Measurements from ENCODE around the gene MYO5C.
A peak's percentile ranks its signal among the peaks of the same experiment; 100 is the strongest.
"Not testable (repeated sequence)": the region's sequence is repeated elsewhere in the genome, so short reads cannot be mapped to it uniquely, and the experiment has no call there.

Gene MYO5C

DNA sequence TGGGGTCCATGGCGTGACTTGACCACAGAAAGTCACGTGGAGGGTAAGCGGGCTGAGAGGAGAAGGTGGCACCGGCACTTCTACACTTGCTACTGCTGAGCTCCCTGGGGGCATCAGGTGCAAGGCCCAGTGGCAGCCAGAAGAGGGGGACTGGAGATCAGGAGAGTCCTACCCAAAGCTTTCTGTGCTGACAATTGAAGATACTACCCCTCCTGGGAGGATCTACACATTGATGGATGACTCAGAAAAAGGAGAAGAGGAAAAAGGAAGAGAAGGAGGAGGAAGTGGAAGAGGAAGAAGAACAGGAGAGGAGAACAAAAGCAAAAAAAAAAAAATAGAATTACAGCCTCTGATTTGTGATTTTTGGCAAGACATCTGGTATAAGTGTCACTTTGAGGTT lies 41.2 kb downstream of the MYO5C start:
- peaks cover 33% of the 10 kb centered on the region for H3K4me1 Mint-ChIP-seq (ENCODE audit: low read depth)
- no peak for DNase-seq (ENCODE audit: low spot score)
- H3K27me3 Mint-ChIP-seq (ENCODE audit: low read depth), result no peaks in the 10 kb centered on the region
- no peaks in the 10 kb centered on the region for H3K9me3 Mint-ChIP-seq
- no peak overlapping the region for H3K4me3 Mint-ChIP-seq
- H3K27ac Mint-ChIP-seq, result no peak overlapping the region
- no peaks in the 10 kb centered on the region for H3K36me3 Mint-ChIP-seq (ENCODE audit: low read depth)

DNA sequence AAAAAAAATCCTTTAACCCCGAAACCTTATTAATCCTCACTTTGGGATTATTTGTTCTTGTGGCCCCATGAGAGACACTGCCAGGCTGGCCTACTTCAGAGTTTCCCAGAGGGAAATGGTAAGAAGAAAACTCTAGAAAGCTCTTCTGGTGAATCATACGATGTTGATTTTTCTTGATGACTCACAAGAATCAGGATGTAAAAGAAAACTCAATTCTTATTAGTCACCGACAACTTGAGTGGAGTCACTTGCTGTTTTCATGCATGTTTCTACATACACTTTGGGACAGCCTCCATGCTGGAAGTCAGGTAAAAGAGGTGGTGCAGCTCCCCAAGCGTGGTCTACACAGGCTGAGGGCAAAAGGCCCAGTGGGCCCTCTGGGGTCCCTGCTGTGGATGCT lies 42.8 kb downstream of the MYO5C start:
- no peak for DNase-seq (ENCODE audit: low spot score)
- no peaks in the 10 kb centered on the region for H3K9me3 Mint-ChIP-seq
- no peak overlapping the region for H3K27ac Mint-ChIP-seq

DNA sequence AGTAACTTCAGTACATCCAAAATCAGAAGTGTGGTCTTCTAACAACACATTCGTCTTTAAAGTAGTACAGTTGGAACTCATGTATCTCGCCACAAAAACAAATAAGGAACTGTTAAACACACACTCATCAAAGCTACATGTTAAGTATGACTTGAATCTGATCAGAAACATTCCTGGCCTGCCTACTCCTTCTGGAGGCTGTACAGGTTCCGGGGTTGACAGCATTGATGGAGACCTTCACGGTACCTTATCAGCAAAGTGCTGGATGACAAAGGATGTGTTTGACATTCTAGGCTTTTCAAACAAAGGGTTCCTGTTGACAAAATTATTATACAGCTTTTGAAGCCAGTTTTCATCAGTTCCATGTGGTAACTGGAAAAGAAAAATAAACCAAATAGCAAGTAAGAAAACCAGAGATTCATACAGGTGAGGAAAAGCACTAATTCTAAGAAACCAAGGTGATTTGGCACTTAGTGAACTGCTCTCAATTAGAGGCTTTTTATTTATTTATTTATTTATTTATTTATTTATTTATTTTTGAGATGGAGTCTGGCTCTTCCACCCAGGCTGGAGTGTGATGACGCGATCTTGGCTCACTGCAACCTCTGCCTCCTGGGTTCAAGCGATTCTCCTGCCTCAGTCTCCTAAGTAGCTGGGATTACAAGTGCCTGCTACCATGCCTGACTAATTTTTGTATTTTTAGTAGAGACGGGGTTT lies 44.3 kb downstream of the MYO5C start:
- peaks cover 17% of the 10 kb centered on the region for H3K4me1 Mint-ChIP-seq (ENCODE audit: low read depth)
- no peaks in the 10 kb centered on the region for H3K9me3 Mint-ChIP-seq
- H3K27me3 Mint-ChIP-seq (ENCODE audit: low read depth), result peaks cover 9% of the 10 kb centered on the region
- DNase-seq (ENCODE audit: low spot score), result no peak
- H3K36me3 Mint-ChIP-seq (ENCODE audit: low read depth), result no peaks in the 10 kb centered on the region
- H3K27ac Mint-ChIP-seq, result no peak overlapping the region
- H3K4me3 Mint-ChIP-seq, result no peak overlapping the region

More for the DNA sequence above, 42.8 kb downstream of the MYO5C start:
- Mint-ChIP-seq H3K4me1 (ENCODE audit: low read depth) (peaks cover 29% of the 10 kb centered on the region), H3K36me3 (ENCODE audit: low read depth) (no peaks in the 10 kb centered on the region), H3K4me3 (no peak overlapping the region), H3K27me3 (ENCODE audit: low read depth) (peaks cover 3% of the 10 kb centered on the region)

DNA sequence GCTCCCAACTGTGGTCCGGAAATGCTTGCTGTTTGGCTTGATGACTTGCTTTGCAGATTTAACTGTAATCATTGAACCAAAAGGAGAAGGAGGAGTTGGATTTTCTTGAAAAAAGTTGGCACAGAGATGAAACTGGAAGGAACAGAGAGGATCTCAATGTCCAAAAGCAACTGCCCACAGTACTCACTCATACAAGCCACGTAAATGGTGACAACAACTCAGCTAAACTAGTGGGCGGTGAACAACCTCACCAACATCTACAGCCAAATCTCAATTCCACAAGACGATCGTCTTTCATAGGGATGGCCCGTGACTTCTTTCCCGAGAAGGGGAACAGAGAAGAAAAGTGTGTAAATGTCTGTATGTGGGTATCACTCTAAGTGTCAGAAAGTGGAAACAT lies 48.1 kb downstream of the MYO5C start:
- peaks cover 9% of the 10 kb centered on the region for H3K27me3 Mint-ChIP-seq (ENCODE audit: low read depth)
- no peaks in the 10 kb centered on the region for H3K36me3 Mint-ChIP-seq (ENCODE audit: low read depth)
- H3K4me3 Mint-ChIP-seq, result no peak overlapping the region
- H3K4me1 Mint-ChIP-seq (ENCODE audit: low read depth), result peaks cover 2% of the 10 kb centered on the region
- no peak overlapping the region for H3K27ac Mint-ChIP-seq
- no peak for DNase-seq (ENCODE audit: low spot score)
- H3K9me3 Mint-ChIP-seq, result no peaks in the 10 kb centered on the region

DNA sequence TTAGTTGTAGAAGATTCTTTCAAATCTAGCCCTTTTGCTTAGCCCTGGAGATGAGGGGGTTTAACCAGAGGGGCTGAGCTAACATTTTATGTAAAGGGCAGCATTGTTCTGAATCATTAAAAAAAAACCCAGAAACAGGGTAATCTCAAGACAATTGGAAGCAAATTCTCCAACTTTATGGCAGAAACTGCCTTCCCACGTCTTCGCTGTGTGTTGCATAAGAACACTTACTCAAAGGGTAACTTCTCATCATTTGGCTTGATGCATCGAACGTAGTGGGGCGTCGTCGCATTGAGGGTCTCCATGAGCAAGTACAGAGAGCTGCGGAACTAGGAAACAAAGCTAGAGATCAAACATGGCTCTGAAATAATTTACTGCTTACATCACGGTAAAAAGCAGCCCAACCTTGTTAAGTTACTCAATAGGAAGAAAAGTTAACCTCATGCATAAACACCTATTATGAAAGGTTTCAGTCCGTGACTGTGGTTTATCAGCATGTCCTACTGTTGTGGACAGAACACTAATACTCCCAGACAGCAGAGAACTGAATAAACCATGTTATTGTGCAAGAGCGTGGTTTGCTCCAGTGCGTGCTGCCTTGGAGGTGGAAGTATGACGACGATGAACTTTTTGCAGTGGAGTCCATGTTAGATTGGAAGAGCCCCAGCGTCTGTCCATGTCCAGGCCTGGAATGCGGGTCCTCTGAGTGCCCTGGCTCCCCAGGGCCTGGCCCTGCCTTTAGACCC lies 48.7 kb downstream of the MYO5C start:
- peaks cover 9% of the 10 kb centered on the region for H3K27me3 Mint-ChIP-seq (ENCODE audit: low read depth)
- no peaks in the 10 kb centered on the region for H3K9me3 Mint-ChIP-seq
- no peak for DNase-seq (ENCODE audit: low spot score)
- H3K4me3 Mint-ChIP-seq, result no peak overlapping the region
- H3K27ac Mint-ChIP-seq, result no peak overlapping the region
- H3K4me1 Mint-ChIP-seq (ENCODE audit: low read depth), result peaks cover 4% of the 10 kb centered on the region
- H3K36me3 Mint-ChIP-seq (ENCODE audit: low read depth), result no peaks in the 10 kb centered on the region

DNA sequence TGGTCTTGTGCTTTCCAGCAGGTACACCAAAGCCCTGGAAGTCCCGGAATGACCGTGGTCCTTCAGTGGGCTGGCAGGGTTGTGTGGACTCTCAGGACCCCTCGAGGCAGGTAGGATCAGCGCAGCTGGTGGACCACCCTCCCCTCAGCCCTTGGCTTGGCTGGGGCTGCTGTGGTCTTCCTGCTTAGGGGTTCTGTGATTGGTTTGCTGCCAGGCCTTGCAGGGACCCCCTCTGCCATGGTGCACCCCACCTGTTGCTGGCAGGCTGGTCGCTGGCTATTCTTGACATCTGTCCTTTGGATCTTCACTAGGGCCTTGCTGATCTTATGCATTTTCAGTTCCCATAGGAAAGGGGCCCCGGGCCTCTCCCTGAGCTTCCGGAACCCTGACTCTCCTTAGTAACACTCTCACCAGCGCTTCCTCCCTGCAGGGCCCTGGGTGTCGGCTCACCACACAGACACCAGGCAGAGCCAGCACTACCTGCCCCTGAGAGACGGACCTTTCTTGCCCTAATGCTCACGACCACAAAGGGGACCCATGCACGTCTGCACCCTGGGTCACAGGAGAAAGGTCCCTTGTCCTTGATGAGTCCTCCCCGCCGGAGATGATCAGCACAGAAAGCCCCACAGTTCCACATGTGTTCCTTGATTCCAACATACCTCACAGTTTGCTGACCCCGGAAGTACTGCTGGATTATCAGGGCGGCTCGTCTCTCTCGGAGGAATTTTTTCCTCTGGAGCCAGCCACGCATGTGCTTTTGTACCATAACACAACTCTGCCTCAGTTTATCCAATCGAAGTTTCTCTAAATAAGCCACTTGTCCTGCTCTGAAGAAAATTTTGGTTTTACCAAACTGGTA lies 51.7 kb downstream of the MYO5C start:
- Mint-ChIP-seq H3K9me3 (no peaks in the 10 kb centered on the region), H3K27me3 (ENCODE audit: low read depth) (peaks cover 9% of the 10 kb centered on the region), H3K4me3 (no peak overlapping the region), H3K4me1 (ENCODE audit: low read depth) (peaks cover 12% of the 10 kb centered on the region), H3K36me3 (ENCODE audit: low read depth) (peaks cover 2% of the 10 kb centered on the region), H3K27ac (no peak overlapping the region)
- DNase-seq (ENCODE audit: low spot score), result no peak

DNA sequence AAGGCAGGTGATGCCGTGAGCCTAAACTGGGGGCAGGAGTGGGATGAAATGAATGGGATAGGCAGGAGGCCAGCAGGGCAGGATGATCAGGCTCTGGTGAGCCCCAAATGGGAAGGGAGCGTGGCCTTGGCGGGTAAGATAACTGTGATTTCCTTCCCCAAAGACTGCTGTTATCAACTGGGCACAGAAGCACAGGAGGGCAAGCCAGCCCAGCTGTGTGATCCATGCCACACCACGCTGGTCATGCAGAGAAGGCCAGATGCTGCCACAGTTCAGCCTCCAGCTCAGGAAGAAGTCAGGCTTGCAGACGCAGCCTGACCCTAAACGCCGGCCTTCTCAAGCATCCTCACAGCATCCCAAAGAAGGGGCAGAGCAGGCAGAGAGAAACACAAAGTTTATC lies 52.3 kb downstream of the MYO5C start:
- Mint-ChIP-seq H3K27ac (no peak overlapping the region), H3K4me1 (ENCODE audit: low read depth) (peaks cover 12% of the 10 kb centered on the region), H3K9me3 (no peaks in the 10 kb centered on the region), H3K36me3 (ENCODE audit: low read depth) (peaks cover 2% of the 10 kb centered on the region), H3K27me3 (ENCODE audit: low read depth) (peaks cover 7% of the 10 kb centered on the region), H3K4me3 (no peak overlapping the region)
- DNase-seq (ENCODE audit: low spot score), result no peak

DNA sequence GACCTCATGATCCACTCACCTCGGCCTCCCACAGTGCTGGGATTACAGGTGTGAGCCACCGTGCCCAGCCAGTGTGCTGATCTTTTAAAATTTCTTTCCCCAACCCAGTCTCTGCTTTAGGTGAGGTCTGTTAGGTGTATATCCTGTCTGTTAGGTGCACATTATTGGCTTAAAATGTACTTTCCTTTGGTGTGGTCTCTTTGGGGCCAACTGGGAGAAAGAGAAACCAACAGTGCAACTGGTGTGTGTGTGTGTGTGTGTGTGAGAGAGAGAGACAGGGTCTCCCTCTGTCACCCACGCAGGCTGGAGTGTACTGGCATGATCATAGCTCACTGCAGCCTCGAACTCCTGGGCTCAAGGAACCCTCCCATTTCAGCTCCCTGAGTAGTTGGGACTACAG lies 54.1 kb downstream of the MYO5C start:
- Mint-ChIP-seq H3K9me3 (no peaks in the 10 kb centered on the region), H3K36me3 (ENCODE audit: low read depth) (peaks cover 2% of the 10 kb centered on the region), H3K4me1 (ENCODE audit: low read depth) (peaks cover 12% of the 10 kb centered on the region), H3K27ac (peak overlapping the region; percentile 67), H3K27me3 (ENCODE audit: low read depth) (no peaks in the 10 kb centered on the region), H3K4me3 (peak overlapping the region; percentile 34)
- DNase-seq (ENCODE audit: low spot score), result no peak

DNA sequence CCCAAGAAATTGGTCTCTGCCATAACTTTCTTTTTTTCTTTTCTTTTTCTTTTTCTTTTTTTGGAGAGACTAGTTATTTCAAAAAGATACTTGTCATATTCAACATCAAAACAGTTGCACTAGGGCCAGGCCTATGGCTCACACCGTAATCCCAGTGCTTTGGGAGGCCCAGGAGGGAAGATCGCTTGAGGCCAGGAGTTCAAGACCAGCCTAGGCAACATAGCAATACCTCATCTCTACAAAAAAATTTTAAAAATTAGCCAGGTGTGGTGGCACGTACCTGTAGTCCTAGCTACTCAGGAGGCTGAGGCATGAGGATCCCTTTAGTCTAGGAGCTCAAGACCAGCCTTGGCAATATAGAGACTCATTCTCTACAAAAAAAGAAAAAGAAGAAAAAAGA lies 55.4 kb downstream of the MYO5C start:
- Mint-ChIP-seq H3K4me3 (no peak overlapping the region), H3K27ac (no peak overlapping the region), H3K27me3 (ENCODE audit: low read depth) (no peaks in the 10 kb centered on the region), H3K4me1 (ENCODE audit: low read depth) (peaks cover 14% of the 10 kb centered on the region), H3K9me3 (no peaks in the 10 kb centered on the region), H3K36me3 (ENCODE audit: low read depth) (peaks cover 2% of the 10 kb centered on the region)
- no peak for DNase-seq (ENCODE audit: low spot score)

DNA sequence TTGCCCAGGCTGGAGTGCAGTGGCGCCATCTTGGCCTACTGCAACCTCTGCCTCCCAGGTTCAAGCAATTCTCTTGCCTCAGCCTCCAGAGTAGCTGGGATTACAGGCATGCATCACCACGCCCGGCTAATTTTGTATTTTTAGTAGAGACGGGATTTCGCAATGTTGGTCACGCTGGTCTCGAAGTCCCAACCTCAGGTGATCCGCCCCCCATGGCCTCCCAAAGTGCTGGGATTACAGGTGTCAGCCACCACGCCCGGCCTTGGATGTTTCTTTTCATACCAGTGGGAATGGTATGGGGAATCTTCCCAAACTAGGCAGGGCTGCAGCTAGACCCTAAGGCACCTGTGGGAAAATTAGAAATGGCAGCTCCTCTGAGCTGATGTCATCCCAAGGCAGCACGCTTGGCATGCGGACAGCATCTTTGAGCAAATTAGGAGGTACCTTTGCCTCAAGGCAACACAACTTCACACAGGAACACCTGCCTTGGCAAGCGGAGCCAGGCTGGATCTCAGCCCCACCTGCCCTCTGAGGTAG lies 56.5 kb downstream of the MYO5C start:
- not testable (repeated sequence) for DNase-seq (ENCODE audit: low spot score); H3K27me3 Mint-ChIP-seq (ENCODE audit: low read depth); H3K4me3 Mint-ChIP-seq; H3K36me3 Mint-ChIP-seq (ENCODE audit: low read depth); H3K27ac Mint-ChIP-seq; H3K9me3 Mint-ChIP-seq
- H3K4me1 Mint-ChIP-seq (ENCODE audit: low read depth), result peaks cover 21% of the 10 kb centered on the region

DNA sequence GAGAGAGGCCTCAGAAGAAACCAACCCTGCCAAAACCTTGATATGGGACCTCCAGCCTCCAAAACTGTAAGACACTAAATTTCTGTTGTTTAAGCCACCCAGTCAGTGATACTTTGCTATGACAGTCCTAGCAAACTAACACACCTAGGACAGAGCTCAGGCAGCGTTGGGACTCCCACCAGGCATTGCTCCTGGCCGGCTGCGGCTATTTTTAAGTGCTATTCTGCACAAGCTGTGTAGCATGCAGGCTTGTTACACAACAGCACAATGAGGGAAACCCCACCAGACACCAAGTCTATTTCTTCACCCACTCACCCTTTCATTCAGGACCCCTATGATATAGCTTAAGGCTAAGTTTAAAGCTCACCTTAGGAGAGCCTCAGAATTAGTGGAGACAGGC lies 57.5 kb downstream of the MYO5C start:
- DNase-seq (ENCODE audit: low spot score), result no peak

DNA sequence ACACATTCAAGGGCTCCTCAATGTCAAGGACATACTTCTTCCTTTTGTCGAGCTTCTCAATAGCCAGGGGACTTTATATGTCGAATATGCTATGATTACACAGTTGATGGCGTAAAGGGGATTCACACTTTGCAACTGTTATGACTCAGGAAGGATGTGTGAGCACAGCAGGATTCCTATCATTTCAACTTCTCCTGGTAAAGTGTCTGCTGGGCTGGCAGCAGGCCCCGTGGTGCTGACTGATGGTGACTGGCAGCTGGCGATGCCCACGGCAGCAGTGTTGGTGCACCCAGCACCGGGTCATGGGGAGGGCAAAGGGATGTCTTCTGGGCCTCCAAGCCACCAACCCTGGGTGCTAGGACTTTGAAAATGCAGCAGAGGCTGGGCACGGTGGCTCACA lies 59.6 kb downstream of the MYO5C start:
- Mint-ChIP-seq H3K9me3 (no peaks in the 10 kb centered on the region), H3K36me3 (ENCODE audit: low read depth) (no peaks in the 10 kb centered on the region), H3K4me1 (ENCODE audit: low read depth) (peaks cover 30% of the 10 kb centered on the region), H3K4me3 (no peak overlapping the region), H3K27me3 (ENCODE audit: low read depth) (no peaks in the 10 kb centered on the region), H3K27ac (no peak overlapping the region)
- DNase-seq (ENCODE audit: low spot score), result no peak

More for the DNA sequence above, 57.5 kb downstream of the MYO5C start:
- peaks cover 2% of the 10 kb centered on the region for H3K36me3 Mint-ChIP-seq (ENCODE audit: low read depth)
- no peak overlapping the region for H3K4me3 Mint-ChIP-seq
- H3K4me1 Mint-ChIP-seq (ENCODE audit: low read depth), result peaks cover 27% of the 10 kb centered on the region
- no peaks in the 10 kb centered on the region for H3K27me3 Mint-ChIP-seq (ENCODE audit: low read depth)
- no peak overlapping the region for H3K27ac Mint-ChIP-seq
- no peaks in the 10 kb centered on the region for H3K9me3 Mint-ChIP-seq

DNA sequence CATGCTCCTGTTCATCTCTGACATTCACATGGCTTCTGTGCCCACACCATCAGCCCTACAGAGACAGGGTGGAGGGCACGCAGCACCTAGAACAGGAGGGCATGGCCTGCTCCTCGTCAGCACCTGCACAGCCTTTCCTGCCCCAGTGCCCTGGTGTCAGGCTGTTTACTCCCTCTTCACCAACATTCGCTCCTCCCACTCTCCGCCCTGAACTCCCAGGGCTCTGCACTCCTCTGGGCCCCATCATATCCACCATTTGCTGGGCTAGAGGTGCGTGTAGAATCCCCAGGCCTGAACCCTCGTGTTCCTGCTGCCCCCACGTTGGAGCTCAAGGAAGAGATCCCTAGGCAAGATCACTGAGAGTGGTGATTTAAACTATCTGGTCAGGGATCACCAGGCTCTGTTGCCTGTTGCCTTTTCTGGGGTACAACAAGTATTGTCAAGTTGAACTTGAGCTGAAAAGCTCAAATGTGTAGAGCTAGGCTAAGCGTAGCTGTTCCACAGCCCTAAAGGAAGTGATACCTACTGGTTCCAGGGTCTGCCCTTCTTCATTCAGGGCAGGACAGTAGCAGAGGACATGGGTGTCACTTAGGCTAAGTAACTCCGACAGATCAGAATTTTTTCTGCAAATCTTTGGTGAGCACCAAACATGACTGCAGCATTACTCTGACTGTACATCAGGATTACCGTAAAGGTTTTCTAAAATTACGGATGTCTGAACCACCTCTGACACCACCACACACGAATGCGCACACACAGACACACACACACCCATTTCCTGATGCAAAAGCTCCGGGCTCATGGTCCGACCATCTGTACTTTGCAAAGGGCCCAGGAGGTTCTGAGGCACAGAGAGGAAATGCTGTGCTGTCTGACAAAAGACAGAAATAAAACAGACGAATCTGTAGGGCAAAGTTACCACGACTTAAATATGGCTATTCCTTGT lies 60.7 kb downstream of the MYO5C start:
- Mint-ChIP-seq H3K4me1 (ENCODE audit: low read depth) (peaks cover 28% of the 10 kb centered on the region), H3K4me3 (no peak overlapping the region)

More for the DNA sequence above, 60.7 kb downstream of the MYO5C start:
- DNase-seq (ENCODE audit: low spot score), result no peak
- Mint-ChIP-seq H3K9me3 (no peaks in the 10 kb centered on the region), H3K27me3 (ENCODE audit: low read depth) (no peaks in the 10 kb centered on the region), H3K36me3 (ENCODE audit: low read depth) (no peaks in the 10 kb centered on the region), H3K27ac (peak overlapping the region; percentile 84)
